Stomach (tissue), 9 donors: ENCODE measurements around the gene SLC22A1. TPM values are rescaled to one million over a fixed set of nuclear protein-coding genes. Genes with fewer than 3 reads are reported as not detected.
"Not testable (repeated sequence)": the region's sequence is repeated elsewhere in the genome, so short reads cannot be mapped to it uniquely, and the experiment has no call there.

Experiments
- DNase-seq, 2 donors: peaks; one replicate each; pipeline versions ENCODE4 v3.0.0 to v3.0.0-alpha.2; 2013 to 2019
- H3K27ac ChIP-seq, 5 donors: fragments of 200-600 bp in 4 of 5; sonication (generic) in 4 of 5; one replicate each; pipeline ENCODE4 v1.5.1; 2013 to 2019; ENCODE audit warnings: mild to moderate bottlenecking in 1 of 5, moderate library complexity in 1 of 5
- H3K27me3 ChIP-seq, 3 donors: fragments of 200-600 bp; sonication (generic); one replicate each; pipeline ENCODE4 v1.5.1; 2017 to 2019; ENCODE audit warnings: mixed run types in 1 of 3
- H3K36me3 ChIP-seq, 4 donors: fragments of 200-600 bp; sonication (generic); 1 replicate in 3 of 4; 2 replicates in 1 of 4; pipeline ENCODE4 v1.5.1; 2016 to 2019
- H3K4me1 ChIP-seq, 4 donors: fragments of 200-600 bp; sonication (generic); one replicate each; pipeline ENCODE4 v1.5.1; 2016 to 2019
- H3K4me3 ChIP-seq, 4 donors: fragments of 200-600 bp; sonication (generic) in 3 of 4; one replicate each; pipeline ENCODE4 v1.5.1; 2016 to 2019; ENCODE audit warnings: mild to moderate bottlenecking in 1 of 4
- H3K9me3 ChIP-seq, 4 donors: fragments of 200-600 bp; sonication (generic); one replicate each; pipeline ENCODE4 v1.5.1; 2016 to 2019
- EP300 ChIP-seq: sonication (generic); formaldehyde crosslinking; IDR thresholded peaks from one replicate; pipeline ENCODE4 v1.6.1; 2017; ENCODE audit warnings: antibody characterized with exemption
- POLR2A ChIP-seq, 4 donors: fragments of 450-650 bp; IDR thresholded peaks; one replicate each; pipeline ENCODE4 v1.6.1; 2016; ENCODE audit warnings: antibody characterized with exemption in 4 of 4, control low read depth in 2 of 4, mild to moderate bottlenecking in 1 of 4, moderate library complexity in 1 of 4
- POLR2AphosphoS5 ChIP-seq, 3 donors: sonication (generic); formaldehyde crosslinking; IDR thresholded peaks; one replicate each; pipeline ENCODE4 v1.6.1; 2016; ENCODE audit warnings: antibody characterized with exemption in 3 of 3
- WGBS, 5 donors: extraction: QIAGEN DNeasy Blood & Tissue Kit in 3 of 5; methylation state at CpG; one replicate each; pipeline versions ENCODE4 v1.1.5 to v1.1.7; 2013 to 2018; 5-methylcytosine and 5-hydroxymethylcytosine counted together
- intact Hi-C: fragments of 100-400 bp; cut with DNase I; formaldehyde crosslinking; loops from one replicate; pipeline ENCODE4 v1.15.1; 2023; ENCODE audit warnings: low total_unique reads
- polyA plus RNA-seq, 3 donors: library from polyadenylated mRNA; stranded (reverse); fragments of 200-250 nt; gene quantifications; one replicate each; pipeline ENCODE4 v1.2.3, GENCODE V29; 2013
- total RNA-seq, 5 donors: library from RNA; depleted of rRNA; stranded (reverse); fragments of >200 nt; gene quantifications; one replicate each; pipeline versions ENCODE4 v1.1.0 to v1.2.3, GENCODE V29; 2014 to 2016
- TF ChIP-seq, protein P1 (sequence below), 7 experiments: fragments of 450-650 bp in 4 of 7; fragments of 200-600 bp in 3 of 7; sonication (generic) in 3 of 7; IDR thresholded peaks; one replicate each; pipeline ENCODE4 v1.5.1; 2016 to 2019; ENCODE audit warnings: antibody characterized with exemption in 7 of 7, control low read depth in 2 of 7, mild to moderate bottlenecking in 1 of 7
- donor health status: healthy with polysubstance abuse.
- donor health status: Bipolar disorder and iron deficiency.
- donor health status: healthy.

SLC22A1 gene
- total and polyA plus RNA-seq, 8 donors, result 0.20 to 36.2 (median 2.2) TPM; not detected in 2

GRCh38 chr6:160089534-160089897 lies 32.1 kb upstream of the SLC22A1 start:
- H3K36me3 ChIP-seq, result peaks cover 76 to 100% (median 100%) of the 10 kb centered on the region in 4 donors
- TF ChIP-seq, protein P1, sequence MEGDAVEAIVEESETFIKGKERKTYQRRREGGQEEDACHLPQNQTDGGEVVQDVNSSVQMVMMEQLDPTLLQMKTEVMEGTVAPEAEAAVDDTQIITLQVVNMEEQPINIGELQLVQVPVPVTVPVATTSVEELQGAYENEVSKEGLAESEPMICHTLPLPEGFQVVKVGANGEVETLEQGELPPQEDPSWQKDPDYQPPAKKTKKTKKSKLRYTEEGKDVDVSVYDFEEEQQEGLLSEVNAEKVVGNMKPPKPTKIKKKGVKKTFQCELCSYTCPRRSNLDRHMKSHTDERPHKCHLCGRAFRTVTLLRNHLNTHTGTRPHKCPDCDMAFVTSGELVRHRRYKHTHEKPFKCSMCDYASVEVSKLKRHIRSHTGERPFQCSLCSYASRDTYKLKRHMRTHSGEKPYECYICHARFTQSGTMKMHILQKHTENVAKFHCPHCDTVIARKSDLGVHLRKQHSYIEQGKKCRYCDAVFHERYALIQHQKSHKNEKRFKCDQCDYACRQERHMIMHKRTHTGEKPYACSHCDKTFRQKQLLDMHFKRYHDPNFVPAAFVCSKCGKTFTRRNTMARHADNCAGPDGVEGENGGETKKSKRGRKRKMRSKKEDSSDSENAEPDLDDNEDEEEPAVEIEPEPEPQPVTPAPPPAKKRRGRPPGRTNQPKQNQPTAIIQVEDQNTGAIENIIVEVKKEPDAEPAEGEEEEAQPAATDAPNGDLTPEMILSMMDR (IDR thresholded peaks at IDR 0.05), result no peak
- no peak for TF ChIP-seq EP300
- TF ChIP-seq POLR2AphosphoS5 (IDR thresholded peaks at IDR 0.05), result no peak
- TF ChIP-seq POLR2A (IDR thresholded peaks at IDR 0.05), result no peak
- peaks cover 0 to 9% (median 4%) of the 10 kb centered on the region in 4 donors for H3K4me1 ChIP-seq
- H3K27ac ChIP-seq, result peak overlapping the region in 1 of 5 donors; percentile 22
- H3K27me3 ChIP-seq, result no peaks in the 10 kb centered on the region
- H3K4me3 ChIP-seq, result no peak overlapping the region
- 91 to 97% (median 93%) methylated on average over 7 of the region's 7 CpGs for WGBS, 5 donors
- intact Hi-C loops, result no loop called here
- DNase-seq, result no peak
- H3K9me3 ChIP-seq, result no peaks in the 10 kb centered on the region

GRCh38 chr6:160090442-160091239 lies 31.0 kb upstream of the SLC22A1 start:
- not testable (repeated sequence) for DNase-seq, H3K9me3 ChIP-seq, H3K4me3 ChIP-seq, H3K27me3 ChIP-seq, H3K4me1 ChIP-seq, H3K27ac ChIP-seq
- WGBS, 5 donors, result 71 to 90% (median 85%) methylated on average over 24 to 32 of the region's 32 CpGs
- intact Hi-C loops, result loop anchor here (5.0 kb wide), 1 partner anchor 367 kb away; no protein-coding TSS in a partner anchor
- peaks cover 67 to 100% (median 99%) of the 10 kb centered on the region in 4 donors for H3K36me3 ChIP-seq

DNA sequence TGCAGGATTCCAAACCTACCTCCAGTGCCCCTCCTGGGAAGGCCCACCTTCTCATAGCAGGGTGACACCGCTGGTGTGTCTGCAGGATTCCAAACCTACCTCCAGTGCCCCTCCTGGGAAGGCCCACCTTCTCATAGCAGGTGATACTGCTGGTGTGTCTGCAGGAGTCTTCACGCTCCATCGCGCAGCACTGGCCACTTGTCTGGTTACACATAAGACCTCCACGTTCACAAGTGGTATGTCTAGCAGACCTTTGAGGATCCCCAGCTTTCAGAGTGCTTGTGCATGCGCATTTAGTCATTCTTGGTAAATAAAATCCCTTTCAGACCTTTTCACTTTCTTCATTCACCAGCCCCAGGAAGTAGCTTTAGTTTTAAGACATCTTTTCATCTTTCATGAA lies 29.4 kb upstream of the SLC22A1 start:
- not testable (repeated sequence) for H3K9me3 ChIP-seq, H3K4me1 ChIP-seq, DNase-seq, H3K4me3 ChIP-seq, H3K27me3 ChIP-seq, H3K27ac ChIP-seq
- WGBS, 5 donors, result 87 to 96% (median 95%) methylated on average over 5 to 6 of the region's 6 CpGs
- intact Hi-C loops, result loop anchor here (5.0 kb wide), 1 partner anchor 365 kb away; no protein-coding TSS in a partner anchor
- H3K36me3 ChIP-seq, result peaks cover 64 to 100% (median 99%) of the 10 kb centered on the region in 4 donors

GRCh38 chr6:160092602-160093001 lies 29.0 kb upstream of the SLC22A1 start:
- peaks cover 68 to 100% (median 99%) of the 10 kb centered on the region in 4 donors for H3K36me3 ChIP-seq
- WGBS, 5 donors, result 85 to 93% (median 88%) methylated on average over 7 to 10 of the region's 10 CpGs
- H3K4me3 ChIP-seq, result no peak overlapping the region
- DNase-seq, result no peak
- no peaks in the 10 kb centered on the region for H3K9me3 ChIP-seq
- intact Hi-C loops, result loop anchor here (5.0 kb wide), 1 partner anchor 365 kb away; no protein-coding TSS in a partner anchor
- no peak overlapping the region for H3K27ac ChIP-seq
- TF ChIP-seq, protein P1 (IDR thresholded peaks at IDR 0.05), result no peak
- peaks cover 0 to 9% (median 4%) of the 10 kb centered on the region in 4 donors for H3K4me1 ChIP-seq
- no peaks in the 10 kb centered on the region for H3K27me3 ChIP-seq

- DNase-seq, result no peak
- H3K4me3 ChIP-seq, result no peak overlapping the region
These were observed 28.6 kb upstream of the SLC22A1 start for GRCh38 chr6:160093061-160093460.

More at GRCh38 chr6:160093061-160093460, 28.6 kb upstream of the SLC22A1 start:
- TF ChIP-seq POLR2AphosphoS5 (IDR thresholded peaks at IDR 0.05) (no peak), POLR2A (IDR thresholded peaks at IDR 0.05) (no peak), EP300 (no peak)
- TF ChIP-seq, protein P1 (IDR thresholded peaks at IDR 0.05), result no peak
- 61 to 87% (median 78%) methylated on average over 4 to 7 of the region's 7 CpGs for WGBS, 5 donors
- H3K27ac ChIP-seq, result no peak overlapping the region
- H3K4me1 ChIP-seq, result peaks cover 0 to 8% (median 4%) of the 10 kb centered on the region in 4 donors
- H3K9me3 ChIP-seq, result no peaks in the 10 kb centered on the region
- peaks cover 72 to 100% (median 99%) of the 10 kb centered on the region in 4 donors for H3K36me3 ChIP-seq
- no peaks in the 10 kb centered on the region for H3K27me3 ChIP-seq
- intact Hi-C loops, result loop anchor here (5.0 kb wide), 1 partner anchor 364 kb away; no protein-coding TSS in a partner anchor
